Mesenchymal stem cell (in vitro differentiated cells and primary cell): ENCODE results near the gene SLC25A19.

Experiments
- DNase-seq: peaks from one replicate; pipeline ENCODE4 v3.0.0-alpha.2; 2013
- H2AFZ ChIP-seq: one replicate; pipeline ENCODE4 v1.6.1; 2013; ENCODE audit warnings: low read depth, mild to moderate bottlenecking, control low read depth, inconsistent platforms, low read length, moderate library complexity
- H2AK5ac ChIP-seq: 2 replicates; pipeline ENCODE4 v1.6.1; 2013; ENCODE audit warnings: low read length, moderate library complexity, mild to moderate bottlenecking, inconsistent platforms; ENCODE audit not compliant: severe bottlenecking
- H2BK120ac ChIP-seq: one replicate; pipeline ENCODE4 v1.6.1; 2013; ENCODE audit warnings: low read depth, mild to moderate bottlenecking, inconsistent platforms, low read length, moderate library complexity
- H2BK12ac ChIP-seq, 2 experiments: one replicate each; pipeline ENCODE4 v1.6.1; 2013; ENCODE audit warnings: inconsistent platforms in 2 of 2, low read length in 2 of 2, mild to moderate bottlenecking in 2 of 2, moderate library complexity in 2 of 2, control low read depth in 1 of 2
- H2BK15ac ChIP-seq: one replicate; pipeline ENCODE4 v1.6.1; 2013; ENCODE audit warnings: mild to moderate bottlenecking, low read depth, inconsistent platforms; ENCODE audit not compliant: poor library complexity, severe bottlenecking
- H2BK5ac ChIP-seq: 2 replicates; pipeline ENCODE4 v1.6.1; 2013; ENCODE audit warnings: low read depth, mild to moderate bottlenecking, low read length, control low read depth, inconsistent platforms; ENCODE audit not compliant: poor library complexity, severe bottlenecking
- H3K14ac ChIP-seq, 2 experiments: one replicate each; pipeline ENCODE4 v1.6.1; 2013; ENCODE audit warnings: inconsistent platforms in 2 of 2, low read length in 2 of 2, control low read depth in 1 of 2, mild to moderate bottlenecking in 1 of 2, moderate library complexity in 1 of 2
- H3K18ac ChIP-seq, 2 experiments: one replicate each; pipeline ENCODE4 v1.6.1; 2013; ENCODE audit warnings: inconsistent platforms in 2 of 2, low read length in 2 of 2, control low read depth in 1 of 2, low read depth in 1 of 2, mild to moderate bottlenecking in 1 of 2
- H3K23ac ChIP-seq, 2 experiments: one replicate each; pipeline ENCODE4 v1.6.1; 2013; ENCODE audit warnings: inconsistent platforms in 2 of 2, low read length in 2 of 2, mild to moderate bottlenecking in 2 of 2, moderate library complexity in 2 of 2, control low read depth in 1 of 2
- H3K27ac ChIP-seq: 2 replicates; pipeline ENCODE4 v1.5.1; 2013; ENCODE audit warnings: mild to moderate bottlenecking, moderate library complexity, low read length, control low read depth, inconsistent platforms; ENCODE audit not compliant: poor library complexity, severe bottlenecking
- H3K27me3 ChIP-seq, 2 experiments: 2 replicates each; pipeline versions ENCODE4 v1.6.1 to v1.7.0; 2013; ENCODE audit warnings: low read length in 2 of 2, mild to moderate bottlenecking in 2 of 2, moderate library complexity in 2 of 2, control low read depth in 1 of 2, inconsistent platforms in 1 of 2; ENCODE audit not compliant: control insufficient read depth in 1 of 2, insufficient read depth in 1 of 2
- H3K36me3 ChIP-seq, 2 experiments: 2 replicates each; pipeline versions ENCODE4 v1.6.1 to v1.7.0; 2013; ENCODE audit warnings: low read length in 2 of 2, control low read depth in 1 of 2, inconsistent platforms in 1 of 2, low read depth in 1 of 2, mild to moderate bottlenecking in 1 of 2; ENCODE audit not compliant: insufficient read depth in 2 of 2, control insufficient read depth in 1 of 2
- H3K4ac ChIP-seq, 2 experiments: one replicate each; pipeline ENCODE4 v1.6.1; 2013; ENCODE audit warnings: inconsistent platforms in 2 of 2, low read length in 2 of 2, mild to moderate bottlenecking in 2 of 2, moderate library complexity in 2 of 2, control low read depth in 1 of 2, low read depth in 1 of 2
- H3K4me1 ChIP-seq: 2 replicates; pipeline ENCODE4 v1.6.1; 2013; ENCODE audit warnings: low read depth, low read length, control low read depth; ENCODE audit not compliant: control insufficient read depth, insufficient read depth
- H3K4me2 ChIP-seq: 2 replicates; pipeline ENCODE4 v1.6.1; 2013; ENCODE audit warnings: low read length, mild to moderate bottlenecking, inconsistent platforms; ENCODE audit not compliant: poor library complexity, severe bottlenecking
- H3K4me3 ChIP-seq, 2 experiments: 2 replicates each; pipeline versions ENCODE4 v1.5.1 to v1.7.0; 2013; ENCODE audit warnings: low read length in 2 of 2, mild to moderate bottlenecking in 2 of 2, control low read depth in 1 of 2, low read depth in 1 of 2; ENCODE audit not compliant: insufficient read depth in 1 of 2
- H3K79me1 ChIP-seq: replicated peaks from 2 replicates; pipeline ENCODE4 v1.6.1; 2013; ENCODE audit warnings: mild to moderate bottlenecking, control low read depth, low read length, inconsistent platforms; ENCODE audit not compliant: poor library complexity, severe bottlenecking
- H3K9ac ChIP-seq: 2 replicates; pipeline ENCODE4 v1.7.0; 2013; ENCODE audit warnings: mild to moderate bottlenecking, low read length, moderate library complexity
- H3K9me3 ChIP-seq: 2 replicates; pipeline ENCODE4 v1.7.0; 2013; ENCODE audit warnings: mild to moderate bottlenecking, low read length; ENCODE audit not compliant: control insufficient read depth
- H4K8ac ChIP-seq: one replicate; pipeline ENCODE4 v1.6.1; 2013; ENCODE audit warnings: inconsistent platforms, mild to moderate bottlenecking, low read length, moderate library complexity
- H4K91ac ChIP-seq: one replicate; pipeline ENCODE4 v1.6.1; 2013; ENCODE audit warnings: mild to moderate bottlenecking, low read length, inconsistent platforms
- WGBS: methylation state at CpG from one replicate; pipeline ENCODE4 v1.1.7; 2013; ENCODE audit warnings: mixed read lengths; 5-methylcytosine and 5-hydroxymethylcytosine counted together

SLC25A19 gene

GRCh38 chr17:75231741-75232464 is 57.3 kb downstream of the SLC25A19 start:
- no peak overlapping the region for H3K4ac ChIP-seq
- no peak for DNase-seq
- no peak overlapping the region for H3K23ac ChIP-seq
- H3K4me1 ChIP-seq: no peaks in the 10 kb centered on the region
- H2BK12ac ChIP-seq: no peak overlapping the region
- no peak overlapping the region for H2AK5ac ChIP-seq
- H4K91ac ChIP-seq: no peak overlapping the region
- 94% methylated on average over 18 of the region's 18 CpGs for WGBS
- H3K4me3 ChIP-seq: no peak overlapping the region
- H3K36me3 ChIP-seq: peaks cover 65 to 77% of the 10 kb centered on the region in 2 experiments
- no peak overlapping the region for H2AFZ ChIP-seq
- no peak overlapping the region for H3K14ac ChIP-seq
- H3K18ac ChIP-seq: no peak overlapping the region
- no peaks in the 10 kb centered on the region for H3K9me3 ChIP-seq
- no peak overlapping the region for H3K9ac ChIP-seq
- H4K8ac ChIP-seq: no peak overlapping the region
- H2BK120ac ChIP-seq: no peak overlapping the region
- H2BK5ac ChIP-seq: no peak overlapping the region
- H2BK15ac ChIP-seq: no peak overlapping the region
- peaks cover 27% of the 10 kb centered on the region for H3K79me1 ChIP-seq
- H3K27ac ChIP-seq: no peak overlapping the region
- H3K4me2 ChIP-seq: no peak overlapping the region
- no peaks in the 10 kb centered on the region for H3K27me3 ChIP-seq

- H2BK120ac ChIP-seq: no peak overlapping the region
- no peaks in the 10 kb centered on the region for H3K4me1 ChIP-seq
- H3K27me3 ChIP-seq: no peaks in the 10 kb centered on the region
- H3K18ac ChIP-seq: no peak overlapping the region
- peaks cover 27% of the 10 kb centered on the region for H3K79me1 ChIP-seq
- no peak overlapping the region for H3K9ac ChIP-seq
- no peak for DNase-seq
- H2BK15ac ChIP-seq: no peak overlapping the region
- H3K27ac ChIP-seq: no peak overlapping the region
- H3K4me3 ChIP-seq: no peak overlapping the region
- no peak overlapping the region for H4K91ac ChIP-seq
- H3K36me3 ChIP-seq: peaks cover 68 to 77% of the 10 kb centered on the region in 2 experiments
- WGBS: 97% methylated on average over 5 of the region's 8 CpGs
- H3K9me3 ChIP-seq: no peaks in the 10 kb centered on the region
- H3K4me2 ChIP-seq: no peak overlapping the region
- no peak overlapping the region for H3K14ac ChIP-seq
- no peak overlapping the region for H2BK5ac ChIP-seq
- H4K8ac ChIP-seq: no peak overlapping the region
- H3K23ac ChIP-seq: no peak overlapping the region
- H2AK5ac ChIP-seq: no peak overlapping the region
- H3K4ac ChIP-seq: no peak overlapping the region
- no peak overlapping the region for H2AFZ ChIP-seq
- H2BK12ac ChIP-seq: no peak overlapping the region
Measured at GRCh38 chr17:75231071-75231470, 58.2 kb downstream of the SLC25A19 start.

GRCh38 chr17:75228847-75229246 is 60.4 kb downstream of the SLC25A19 start:
- Histone ChIP-seq H2BK15ac (no peak overlapping the region), H2AK5ac (no peak overlapping the region), H3K4me3 (no peak overlapping the region), H3K14ac (no peak overlapping the region), H2BK5ac (no peak overlapping the region), H3K9ac (peak overlapping the region; percentile 52), H2BK12ac (no peak overlapping the region), H4K91ac (no peak overlapping the region), H3K36me3 (peaks cover 66 to 74% of the 10 kb centered on the region in 2 experiments), H3K27ac (no peak overlapping the region), H3K4me1 (no peaks in the 10 kb centered on the region), H2BK120ac (no peak overlapping the region), H3K4me2 (no peak overlapping the region), H2AFZ (no peak overlapping the region), H3K18ac (no peak overlapping the region), H3K9me3 (no peaks in the 10 kb centered on the region), H3K79me1 (peaks cover 26% of the 10 kb centered on the region), H3K4ac (no peak overlapping the region), H4K8ac (no peak overlapping the region), H3K27me3 (no peaks in the 10 kb centered on the region), H3K23ac (no peak overlapping the region)
- no peak for DNase-seq
- WGBS: 98% methylated on average over 4 of the region's 4 CpGs

- H4K8ac ChIP-seq: no peak overlapping the region
- H2BK15ac ChIP-seq: no peak overlapping the region
- H3K79me1 ChIP-seq: peaks cover 27% of the 10 kb centered on the region
- no peak overlapping the region for H3K4ac ChIP-seq
- no peaks in the 10 kb centered on the region for H3K27me3 ChIP-seq
- H3K4me1 ChIP-seq: no peaks in the 10 kb centered on the region
- no peak overlapping the region for H3K4me3 ChIP-seq
- H2AK5ac ChIP-seq: no peak overlapping the region
- no peak overlapping the region for H2BK12ac ChIP-seq
- no peak overlapping the region for H3K27ac ChIP-seq
- no peak overlapping the region for H2AFZ ChIP-seq
- H3K18ac ChIP-seq: no peak overlapping the region
- no peak for DNase-seq
- H3K14ac ChIP-seq: no peak overlapping the region
- H3K23ac ChIP-seq: no peak overlapping the region
- H3K9ac ChIP-seq: peak overlapping the region; percentile 52
- H2BK5ac ChIP-seq: no peak overlapping the region
- H3K36me3 ChIP-seq: peaks cover 66 to 73% of the 10 kb centered on the region in 2 experiments
- no peak overlapping the region for H4K91ac ChIP-seq
- H2BK120ac ChIP-seq: no peak overlapping the region
- WGBS: 79% methylated on average over 1 of the region's 2 CpGs
- no peaks in the 10 kb centered on the region for H3K9me3 ChIP-seq
- H3K4me2 ChIP-seq: no peak overlapping the region
Measured at GRCh38 chr17:75228305-75228704, 60.9 kb downstream of the SLC25A19 start.
